ENCODE results near the gene WFDC13. TPM values are rescaled to one million over a fixed set of nuclear protein-coding genes. Genes with fewer than 3 reads are reported as not detected.

The WFDC13 gene
- not detected in 2 replicates for total RNA-seq

GRCh38 chr20:45701873-45702272, at the start of gene WFDC13:
TSS of gene WFDC13 (plus strand) at chr20:45702038. CDS start at chr20:45702124, 86 bp downstream.

GRCh38 chr20:45670139-45670538, 31.7 kb upstream of the WFDC13 start, which contains the start of gene WFDC11:
TSS of gene WFDC11 (minus strand) at chr20:45670239. CDS start at chr20:45650600, 19,639 bp downstream.

GRCh38 chr20:45704969-45705637, 3.3 kb downstream of the WFDC13 start, which contains the start of gene WFDC10B:
TSS of gene WFDC10B (minus strand) at chr20:45705019. CDS start at chr20:45685992, 19,027 bp downstream.

GRCh38 chr20:45722047-45722446, 20.2 kb downstream of the WFDC13 start, which contains the start of gene SPINT4:
TSS of gene SPINT4 (plus strand) at chr20:45722347. CDS start at chr20:45722368, 21 bp downstream.

Other genes starting within 250 kb of the WFDC13 start
- not detected in 2 replicates for gene WFDC2, start 232.3 kb upstream of the WFDC13 start, total RNA-seq
- not detected in 2 replicates for gene SPINT3, start 186.4 kb upstream of the WFDC13 start, total RNA-seq
- not detected in 2 replicates for gene WFDC6, start 162.6 kb upstream of the WFDC13 start, total RNA-seq
- gene EPPIN, start 154.6 kb upstream of the WFDC13 start, total RNA-seq: not detected in 2 replicates
- gene WFDC8, start 122.8 kb upstream of the WFDC13 start, total RNA-seq: not detected in 2 replicates
- not detected in 2 replicates for gene WFDC10A, start 72.3 kb upstream of the WFDC13 start, total RNA-seq
- not detected in 2 replicates for gene WFDC9, start 70.8 kb upstream of the WFDC13 start, total RNA-seq
- gene WFDC11, start 31.8 kb upstream of the WFDC13 start, total RNA-seq: not detected in 2 replicates
- gene WFDC10B, start 3.0 kb downstream of the WFDC13 start, total RNA-seq: not detected in 2 replicates
- gene SPINT4, start 20.3 kb downstream of the WFDC13 start, total RNA-seq: not detected in 2 replicates
- 0.11 TPM in 1 of 2 replicates, not detected in the other for gene WFDC3, start 89.8 kb downstream of the WFDC13 start, total RNA-seq
- gene DNTTIP1, start 89.9 kb downstream of the WFDC13 start, total RNA-seq: 11.9 TPM in 2 replicates
- gene UBE2C, start 110.6 kb downstream of the WFDC13 start, total RNA-seq: 3.3 and 4.2 TPM in 2 replicates
- 0.17 TPM in 1 of 2 replicates, not detected in the other for gene TNNC2, start 125.3 kb downstream of the WFDC13 start, total RNA-seq
- 11.7 and 14.3 TPM in 2 replicates for gene SNX21, start 131.8 kb downstream of the WFDC13 start, total RNA-seq
- gene ACOT8, start 155.4 kb downstream of the WFDC13 start, total RNA-seq: 27.9 and 28.3 TPM in 2 replicates
- 7.4 and 9.4 TPM in 2 replicates for gene ZSWIM3, start 155.6 kb downstream of the WFDC13 start, total RNA-seq
- 3.0 and 4.4 TPM in 2 replicates for gene ZSWIM1, start 179.2 kb downstream of the WFDC13 start, total RNA-seq
- 0.65 and 1.1 TPM in 2 replicates for gene SPATA25, start 185.6 kb downstream of the WFDC13 start, total RNA-seq
- 2.6 and 3.7 TPM in 2 replicates for gene NEURL2, start 189.2 kb downstream of the WFDC13 start, total RNA-seq
- 45.5 and 47.4 TPM in 2 replicates for gene CTSA, start 189.3 kb downstream of the WFDC13 start, total RNA-seq
- gene PLTP, start 210.1 kb downstream of the WFDC13 start, total RNA-seq: 1.4 and 2.2 TPM in 2 replicates
- 9.1 and 11.8 TPM in 2 replicates for gene PCIF1, start 232.6 kb downstream of the WFDC13 start, total RNA-seq